Heart right ventricle (tissue), 16 donors: ENCODE data around the gene KRT77. TPM values are rescaled to one million over a fixed set of nuclear protein-coding genes. Genes with fewer than 3 reads are reported as not detected.

Experiments used
- ATAC-seq, 8 donors: fragments of 200-7000 bp; cut with Tn5 transposase; one replicate each; pipeline ENCODE4 v1.9.1; 2020; ENCODE audit warnings: mild to moderate bottlenecking in 8 of 8, moderate library complexity in 8 of 8, moderate number of reproducible peaks in 1 of 8
- DNase-seq, 2 donors: peaks; one replicate each; pipeline ENCODE4 v3.0.0-alpha.2; 2020
- H3K27ac ChIP-seq, 10 donors: fragments of 200-600 bp; sonication (generic) in 2 of 10; one replicate each; pipeline versions ENCODE4 v1.5.0 to v1.8.0; 2020 to 2022; ENCODE audit warnings: mild to moderate bottlenecking in 3 of 10
- H3K27me3 ChIP-seq, 7 donors: fragments of 200-600 bp; one replicate each; pipeline ENCODE4 v1.8.0; 2021 to 2022; ENCODE audit warnings: mild to moderate bottlenecking in 2 of 7
- H3K36me3 ChIP-seq, 9 donors: fragments of 200-600 bp; sonication (generic) in 1 of 9; one replicate each; pipeline versions ENCODE4 v1.5.0 to v1.8.0; 2020 to 2022; ENCODE audit warnings: mild to moderate bottlenecking in 2 of 9
- H3K4me1 ChIP-seq, 9 donors: fragments of 200-600 bp; sonication (generic) in 1 of 9; one replicate each; pipeline versions ENCODE4 v1.5.0 to v1.8.0; 2020 to 2022; ENCODE audit warnings: mild to moderate bottlenecking in 4 of 9
- H3K4me3 ChIP-seq, 10 donors: fragments of 200-600 bp; sonication (generic) in 2 of 10; one replicate each; pipeline versions ENCODE4 v1.5.0 to v1.8.0; 2020 to 2022; ENCODE audit warnings: mild to moderate bottlenecking in 7 of 10, moderate library complexity in 2 of 10
- H3K9me3 ChIP-seq, 11 donors: fragments of 200-600 bp in 10 of 11; sonication (generic) in 2 of 11; one replicate each; pipeline versions ENCODE4 v1.5.0 to v1.8.0; 2013 to 2022; ENCODE audit warnings: mild to moderate bottlenecking in 2 of 11, control low read depth in 1 of 11, moderate library complexity in 1 of 11
- CTCF ChIP-seq, 9 donors: fragments of 200-600 bp; sonication (generic) in 2 of 9; IDR thresholded peaks; one replicate each; pipeline versions ENCODE4 v1.5.0 to v1.8.0; 2021 to 2022; ENCODE audit warnings: antibody characterized with exemption in 9 of 9, mild to moderate bottlenecking in 5 of 9, moderate library complexity in 1 of 9
- WGBS, 2 donors: extraction: QIAGEN DNeasy Blood & Tissue Kit; methylation state at CpG; one replicate each; pipeline ENCODE4 v1.1.7; 2013; ENCODE audit warnings: inconsistent platforms in 1 of 2; 5-methylcytosine and 5-hydroxymethylcytosine counted together
- intact Hi-C, 10 donors: fragments of 100-400 bp; cut with DNase I; formaldehyde crosslinking; loops; one replicate each; pipeline versions ENCODE4 v1.11.1 to v1.14.2; 2022
- polyA plus RNA-seq, 2 donors: library from polyadenylated mRNA; stranded (reverse); fragments of 200-250 nt; gene quantifications; one replicate each; pipeline ENCODE4 v1.2.3, GENCODE V29; 2013
- total RNA-seq, 10 donors: library from RNA; stranded (reverse); fragmentation: NEBNext Ultra II Directional in 3 of 10; extraction: Animal tissue kit (Norgen Biotek cat#: 25700) in 3 of 10; gene quantifications; one replicate each; pipeline versions ENCODE4 v1.2.1 to v1.2.4, GENCODE V29; 2021 to 2023
- donor health status: Arrhythmogenic right ventricular cardiomyopathy.
- donor health status: ischemic (EF 13 %, LVEDD 7.1; RV severe dilation, severe dysfunction).
- donor health status: healthy with polysubstance abuse.
- donor health status: DM: no; HTN: yes; CAD: no.
- donor health status: DM: no; HTN: no; CAD: no.
- donor health status: ischemic (EF 25% LVEDD 6.9; RV normal size, moderate dysfunction).
- donor health status: ischemic (EF 25% LVEDD 5.7; RV mildly dilated, moderate dysfunction).
- donor health status: healthy.
- donor health status: DM: yes; HTN: yes; CAD: no.
- donor health status: Ischemic cardiomyopathy.
- donor health status: ischemic (EF 35%, LVEDD 5.7; RV mildly dilated, moderate dysfunction).
- donor health status: nonischemic (EF 11% LVEDD 7.7; RV severe dilation, severe dysfunction).
- donor health status: DM: yes; HTN: yes; CAD: no.
- donor health status: PGD.
- donor health status: ischemic (EF 29% LVEDD 5.4; RV normal size, mild dysfunction).
- donor health status: nonischemic (EF 23%, LVEDD 6.1; RV moderate dilation, normal function).

The KRT77 gene
- total and polyA plus RNA-seq, 12 donors, result 0.08 TPM; not detected in 11

DNA sequence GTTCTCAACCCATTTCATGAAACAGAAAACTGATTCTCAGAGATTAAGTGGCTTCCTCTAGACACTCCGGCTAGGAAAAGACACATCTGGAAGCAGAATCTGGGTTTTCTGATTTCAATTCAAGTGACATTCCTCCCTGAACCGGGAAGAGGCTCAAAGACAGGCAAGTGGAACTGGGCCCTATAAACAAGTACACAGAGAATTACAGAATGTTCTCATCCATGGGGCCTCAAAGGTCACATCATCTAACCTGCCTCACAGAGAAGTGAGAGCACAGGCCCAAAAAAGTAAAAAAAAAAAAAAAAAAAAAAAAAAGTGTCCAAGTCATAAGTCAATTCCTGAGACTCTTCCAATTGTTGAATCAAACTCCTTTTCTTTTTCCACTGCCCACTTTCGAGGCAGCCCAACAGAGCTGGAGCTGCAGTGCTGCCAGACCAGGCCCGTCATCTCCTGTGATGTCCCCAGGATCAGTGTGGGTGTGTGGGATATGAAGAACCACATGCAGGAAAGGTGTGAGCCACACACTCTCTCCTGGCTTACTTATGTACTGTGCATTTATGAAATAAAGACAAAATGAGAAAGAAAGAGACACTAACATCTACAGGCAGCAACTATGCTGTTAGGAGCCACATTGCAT lies 20.3 kb downstream of the KRT77 start:
- no peak overlapping the region for H3K4me3 ChIP-seq
- H3K36me3 ChIP-seq, result no peaks in the 10 kb centered on the region
- H3K27ac ChIP-seq, result no peak overlapping the region
- no peak for TF ChIP-seq CTCF (IDR thresholded peaks at IDR 0.05)
- ATAC-seq (no peak), DNase-seq (no peak)
- 73 to 83% methylated on average over 4 of the region's 4 CpGs for WGBS, 2 donors
- no peaks in the 10 kb centered on the region for H3K9me3 ChIP-seq
- peaks cover 0 to 62% (median 38%) of the 10 kb centered on the region in 7 donors for H3K27me3 ChIP-seq
- intact Hi-C loops, result no loop called here
- H3K4me1 ChIP-seq, result no peaks in the 10 kb centered on the region

DNA sequence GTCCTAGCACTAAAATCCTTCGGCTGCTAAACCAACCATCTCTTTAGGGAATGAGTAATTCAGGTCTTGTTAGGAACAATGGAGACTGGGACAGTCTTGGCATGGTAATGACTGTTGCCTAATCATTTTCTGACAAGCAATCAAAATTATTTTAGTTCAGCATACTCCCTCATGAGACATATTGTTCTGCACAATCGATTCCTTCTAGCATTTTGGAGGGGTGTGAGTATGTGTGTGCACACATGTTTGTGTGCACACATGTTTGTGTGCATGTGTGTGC lies 21.0 kb downstream of the KRT77 start:
- Histone ChIP-seq H3K27me3 (peaks cover 0 to 54% (median 36%) of the 10 kb centered on the region in 7 donors), H3K36me3 (no peaks in the 10 kb centered on the region), H3K4me3 (no peak overlapping the region), H3K9me3 (no peaks in the 10 kb centered on the region), H3K27ac (no peak overlapping the region), H3K4me1 (no peaks in the 10 kb centered on the region)
- DNase-seq, result no peak
- WGBS, 2 donors, result 73 to 76% methylated on average over 2 of the region's 2 CpGs
- no peak for TF ChIP-seq CTCF (IDR thresholded peaks at IDR 0.05)
- ATAC-seq, result peak in 1 of 8 donors; percentile 13
- intact Hi-C loops, result no loop called here

- Histone ChIP-seq H3K36me3 (no peaks in the 10 kb centered on the region), H3K9me3 (no peaks in the 10 kb centered on the region), H3K4me1 (no peaks in the 10 kb centered on the region), H3K27ac (no peak overlapping the region), H3K4me3 (no peak overlapping the region), H3K27me3 (peaks cover 0 to 49% (median 32%) of the 10 kb centered on the region in 7 donors)
- TF ChIP-seq CTCF (IDR thresholded peaks at IDR 0.05), result no peak
- WGBS, 2 donors, result 65 to 75% methylated on average over 12 of the region's 12 CpGs
- intact Hi-C loops, result no loop called here
- ATAC-seq (no peak), DNase-seq (no peak)
These were observed 21.6 kb downstream of the KRT77 start for GRCh38 chr12:52681526-52682380.

DNA sequence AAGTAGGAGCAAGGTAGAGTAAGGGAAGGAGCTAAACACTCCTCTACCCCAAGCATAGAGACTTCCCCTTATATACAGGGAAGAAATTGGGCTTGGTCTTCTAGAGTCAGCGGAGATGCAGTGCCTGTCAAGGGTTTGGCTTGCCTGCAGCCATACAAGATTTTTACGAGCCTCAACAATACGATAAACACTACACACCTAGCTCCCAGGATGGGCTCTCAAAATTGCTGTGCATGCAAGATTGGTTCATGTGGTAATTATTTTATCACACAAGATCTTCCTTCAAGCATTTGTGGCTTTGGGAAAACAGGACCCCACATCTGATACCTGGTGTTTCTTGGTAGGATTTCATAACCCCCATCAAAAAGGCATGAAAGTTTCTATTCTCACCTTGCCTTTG lies 23.0 kb downstream of the KRT77 start, which contains the start of gene KRT1:
Gene KRT1, minus strand, starts transcription at position 45 of the 400 bp plus-strand sequence. CDS start 59 bp downstream, outside the sequence.
- no peak for TF ChIP-seq CTCF (IDR thresholded peaks at IDR 0.05)
- ATAC-seq (no peak), DNase-seq (no peak)
- Histone ChIP-seq H3K4me1 (no peaks in the 10 kb centered on the region), H3K9me3 (no peaks in the 10 kb centered on the region), H3K36me3 (no peaks in the 10 kb centered on the region), H3K27ac (no peak within 1 kb of the TSS), H3K27me3 (peaks cover 0 to 37% (median 21%) of the 10 kb centered on the region in 7 donors), H3K4me3 (no peak within 1 kb of the TSS)
- WGBS, 2 donors, result 89 to 92% methylated on average over 3 of the region's 3 CpGs
- intact Hi-C loops, result no loop called here
